ENCODE data around the gene NGFR.

GRCh38 chr17:49469831-49470810 lies 25.0 kb upstream of the NGFR start:
- no peak for TF ChIP-seq TEAD4 (IDR thresholded peaks at IDR 0.05; ENCODE audit: borderline replicate concordance, insufficient read depth)
- TF ChIP-seq CTCF (IDR thresholded peaks at IDR 0.05): no peak
- no peak for TF ChIP-seq RXRA (IDR thresholded peaks at IDR 0.05; ENCODE audit: borderline replicate concordance, low read depth)
- no peak for TF ChIP-seq REST (IDR thresholded peaks at IDR 0.05; ENCODE audit: low read depth, low read length)
- no peak for TF ChIP-seq POLR2AphosphoS5 (IDR thresholded peaks at IDR 0.05; ENCODE audit: low read depth, low read length)
- TF ChIP-seq GABPA (IDR thresholded peaks at IDR 0.05; ENCODE audit: low read depth): no peak
- no peak for TF ChIP-seq NRF1 (IDR thresholded peaks at IDR 0.05; ENCODE audit: low read depth, low read length)
- TF ChIP-seq ZBTB33 (IDR thresholded peaks at IDR 0.05; ENCODE audit: borderline replicate concordance, low read depth): no peak
- no peak for TF ChIP-seq SIN3A (IDR thresholded peaks at IDR 0.05; ENCODE audit: borderline replicate concordance, low read depth, low read length)
- TF ChIP-seq SMC3 (IDR thresholded peaks at IDR 0.05; ENCODE audit: low read depth, low read length): no peak
